ENCODE results near the gene IARS2.

DNA sequence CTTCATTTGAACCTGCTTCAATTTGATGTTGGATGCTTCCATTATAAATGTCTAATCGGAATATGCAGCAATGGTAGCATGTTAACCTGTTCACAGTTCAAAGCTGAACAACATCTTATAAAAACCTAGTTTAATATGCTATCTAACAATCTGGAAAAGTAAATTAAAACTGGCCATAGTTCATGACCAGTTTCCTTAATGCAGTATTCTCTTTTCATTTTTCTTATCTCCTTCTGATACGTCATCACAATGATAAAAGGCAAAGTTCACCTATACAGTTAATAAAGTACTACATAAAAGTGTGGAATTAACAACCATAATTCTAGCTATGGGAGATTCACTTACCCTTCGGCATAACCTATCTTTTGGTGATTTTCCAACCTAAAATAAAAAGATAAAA, 65.1 kb downstream of the IARS2 start:
- no peak for TF ChIP-seq YY1 (IDR thresholded peaks at IDR 0.05; ENCODE audit: insufficient read depth, insufficient read length)
- TF ChIP-seq SUZ12 (IDR thresholded peaks at IDR 0.05; ENCODE audit: extremely low read depth, insufficient read depth, insufficient read length): no peak
